Fibroblast of lung (primary cell): ENCODE results near the gene TBC1D8. TPM values are rescaled to one million over a fixed set of nuclear protein-coding genes. Genes with fewer than 3 reads are reported as not detected.

ENCODE experiments used
- DNase-seq, 2 donors: peaks; one replicate each; pipeline versions ENCODE4 v3.0.0 to v3.0.0-alpha.2; 2010; ENCODE audit warnings: low read depth in 2 of 2
- H2AFZ ChIP-seq: 2 replicates; pipeline ENCODE4 v1.5.1; 2012; ENCODE audit warnings: low read length, control low read depth, inconsistent platforms
- H3K27ac ChIP-seq: 2 replicates; pipeline ENCODE4 v1.5.1; 2011; ENCODE audit warnings: low read length, control low read depth; ENCODE audit not compliant: insufficient read depth
- H3K27me3 ChIP-seq: 2 replicates; pipeline ENCODE4 v1.5.1; 2011; ENCODE audit warnings: mild to moderate bottlenecking, low read length; ENCODE audit not compliant: control insufficient read depth, insufficient read depth
- H3K36me3 ChIP-seq: 2 replicates; pipeline ENCODE4 v1.5.1; 2011; ENCODE audit warnings: low read length; ENCODE audit not compliant: control insufficient read depth, insufficient read depth
- H3K4me1 ChIP-seq: 2 replicates; pipeline ENCODE4 v1.5.1; 2011; ENCODE audit warnings: low read length; ENCODE audit not compliant: control insufficient read depth, insufficient read depth; ENCODE audit errors: extremely low read depth
- H3K4me2 ChIP-seq: 2 replicates; pipeline ENCODE4 v1.5.1; 2011; ENCODE audit warnings: low read length, control low read depth; ENCODE audit not compliant: insufficient read depth; ENCODE audit errors: extremely low read depth
- H3K4me3 ChIP-seq, 4 experiments: fragments of 200-600 bp in 1 of 4; sonication (generic) in 1 of 4; replicated peaks in 1 of 4; 2 replicates each; pipeline ENCODE4 v1.5.1; 2011 to 2016; ENCODE audit warnings: low read length in 4 of 4, low read depth in 3 of 4, mild to moderate bottlenecking in 3 of 4, control low read depth in 2 of 4, inconsistent platforms in 1 of 4, mixed read lengths in 1 of 4; ENCODE audit not compliant: insufficient read depth in 1 of 4; ENCODE audit errors: control extremely low read depth in 1 of 4
- H3K79me2 ChIP-seq: 2 replicates; pipeline ENCODE4 v1.5.1; 2012; ENCODE audit warnings: mild to moderate bottlenecking, low read length, inconsistent platforms; ENCODE audit not compliant: control insufficient read depth, insufficient read depth
- H3K9ac ChIP-seq: 2 replicates; pipeline ENCODE4 v1.5.1; 2011; ENCODE audit warnings: mild to moderate bottlenecking, low read length, control low read depth; ENCODE audit not compliant: insufficient read depth
- H3K9me3 ChIP-seq: 2 replicates; pipeline ENCODE4 v1.5.1; 2012; ENCODE audit warnings: low read depth, low read length; ENCODE audit not compliant: control insufficient read depth, insufficient read depth
- H4K20me1 ChIP-seq: 2 replicates; pipeline ENCODE4 v1.5.1; 2011; ENCODE audit warnings: low read length; ENCODE audit not compliant: control insufficient read depth, insufficient read depth; ENCODE audit errors: extremely low read depth
- CTCF ChIP-seq, 2 donors: IDR thresholded peaks in 1 of 2; conservative IDR thresholded peaks in 1 of 2; 1 replicate in 1 of 2; 2 replicates in 1 of 2; pipeline ENCODE4 v1.5.1; 2011 to 2012; ENCODE audit warnings: low read length in 2 of 2, control low read depth in 1 of 2, inconsistent platforms in 1 of 2, low read depth in 1 of 2, mild to moderate bottlenecking in 1 of 2
- EZH2 ChIP-seq: IDR thresholded peaks from 2 replicates; pipeline ENCODE4 v1.5.1; 2012; ENCODE audit warnings: low read length, control low read depth, mild to moderate bottlenecking; ENCODE audit errors: missing control alignments
- polyA plus RNA-seq, 2 donors: library from polyadenylated mRNA; depleted of rRNA in 1 of 2; stranded (reverse) in 1 of 2; unstranded in 1 of 2; fragments of >200 nt; gene quantifications; 2 replicates each; pipeline ENCODE4 v1.2.1, GENCODE V29; 2011 to 2012; ENCODE audit warnings: missing spikeins in 1 of 2
- total RNA-seq: library from RNA; depleted of rRNA; stranded (reverse); fragments of >200 nt; gene quantifications from 2 replicates; pipeline ENCODE4 v1.2.1, GENCODE V29; 2014

The TBC1D8 gene
- total and polyA plus RNA-seq, 2 donors (not counting 1 experiment from before 2014, with no cell fraction given) = 3.8 to 5.4 TPM

- Histone ChIP-seq H3K9ac (no peak overlapping the region), H3K36me3 (no peaks in the 10 kb centered on the region), H3K9me3 (no peaks in the 10 kb centered on the region), H3K27me3 (peaks cover 2% of the 10 kb centered on the region), H3K4me3 (no peak overlapping the region), H3K27ac (no peak overlapping the region), H4K20me1 (no peaks in the 10 kb centered on the region), H2AFZ (no peak overlapping the region), H3K4me1 (peaks cover 13% of the 10 kb centered on the region), H3K79me2 (peaks cover 4% of the 10 kb centered on the region), H3K4me2 (no peak overlapping the region)
- DNase-seq = no peak
- TF ChIP-seq CTCF (conservative IDR thresholded peaks at IDR 0.05 in 1 of 2, IDR thresholded peaks at IDR 0.05 in 1 of 2; ENCODE audit: low read depth in 1 of 2, low read length in 2 of 2) (no peak), EZH2 (no peak)
These were observed 2.6 kb upstream of the TBC1D8 start for GRCh38 chr2:101153787-101154186.

GRCh38 chr2:101153077-101153707 lies 2.0 kb upstream of the TBC1D8 start:
- Histone ChIP-seq H3K4me2 (no peak overlapping the region), H3K27me3 (peaks cover 2% of the 10 kb centered on the region), H4K20me1 (no peaks in the 10 kb centered on the region), H3K27ac (no peak overlapping the region), H3K36me3 (no peaks in the 10 kb centered on the region), H3K4me3 (no peak overlapping the region), H2AFZ (no peak overlapping the region), H3K9ac (no peak overlapping the region), H3K79me2 (peaks cover 4% of the 10 kb centered on the region), H3K4me1 (peaks cover 13% of the 10 kb centered on the region), H3K9me3 (no peaks in the 10 kb centered on the region)
- DNase-seq = no peak
- TF ChIP-seq CTCF (conservative IDR thresholded peaks at IDR 0.05 in 1 of 2, IDR thresholded peaks at IDR 0.05 in 1 of 2; ENCODE audit: low read depth in 1 of 2, low read length in 2 of 2) (no peak), EZH2 (no peak)

GRCh38 chr2:101152272-101153076 lies 1.3 kb upstream of the TBC1D8 start:
- Histone ChIP-seq H3K36me3 (no peaks in the 10 kb centered on the region), H3K4me3 (peak overlapping the region; percentile 58 to 67 (median 64)), H3K4me2 (peak overlapping the region; percentile 96), H3K9ac (no peak overlapping the region), H2AFZ (peak overlapping the region; percentile 87), H3K4me1 (peaks cover 13% of the 10 kb centered on the region), H3K27ac (peak overlapping the region; percentile 2), H3K79me2 (peaks cover 4% of the 10 kb centered on the region), H4K20me1 (no peaks in the 10 kb centered on the region), H3K9me3 (no peaks in the 10 kb centered on the region), H3K27me3 (peaks cover 2% of the 10 kb centered on the region)
- TF ChIP-seq EZH2 (no peak), CTCF (conservative IDR thresholded peaks at IDR 0.05 in 1 of 2, IDR thresholded peaks at IDR 0.05 in 1 of 2; ENCODE audit: low read depth in 1 of 2, low read length in 2 of 2) (peak; percentile 47 to 72)
- peak; percentile 16 to 75 for DNase-seq
